ENCODE results near the gene DHX35. TPM values are rescaled to one million over a fixed set of nuclear protein-coding genes. Genes with fewer than 3 reads are reported as not detected.

The DHX35 gene
- total RNA-seq, 1 donor: 10.5 TPM

Other genes with a start within 250 kb of the DHX35 start
- gene SLC32A1, start 237.9 kb upstream of the DHX35 start, total RNA-seq: 0.21 TPM
- 9.8 TPM for gene ACTR5, start 213.9 kb upstream of the DHX35 start, total RNA-seq
- gene PPP1R16B, start 156.6 kb upstream of the DHX35 start, total RNA-seq: 72.4 TPM
- 2.1 TPM for gene FAM83D, start 35.9 kb upstream of the DHX35 start, total RNA-seq

Measured in mononuclear cell (primary cell).